A549 treated with AZD9567 at 1 μM for 4 hours (cell line): ENCODE results near the gene GRAMD4. TPM values are rescaled to one million over a fixed set of nuclear protein-coding genes. Genes with fewer than 3 reads are reported as not detected.

ENCODE experiments used
- total RNA-seq: library from RNA; stranded (reverse); fragments of 200-300 nt; extraction: Qiagen RNA extraction; gene quantifications from 5 replicates; pipeline ENCODE4 v1.2.3, GENCODE V29; 2022; ENCODE audit not compliant: insufficient read depth

GRAMD4 gene
- total RNA-seq, result 9.8 to 17.1 TPM (median 15.3 TPM) in 5 replicates

DNA sequence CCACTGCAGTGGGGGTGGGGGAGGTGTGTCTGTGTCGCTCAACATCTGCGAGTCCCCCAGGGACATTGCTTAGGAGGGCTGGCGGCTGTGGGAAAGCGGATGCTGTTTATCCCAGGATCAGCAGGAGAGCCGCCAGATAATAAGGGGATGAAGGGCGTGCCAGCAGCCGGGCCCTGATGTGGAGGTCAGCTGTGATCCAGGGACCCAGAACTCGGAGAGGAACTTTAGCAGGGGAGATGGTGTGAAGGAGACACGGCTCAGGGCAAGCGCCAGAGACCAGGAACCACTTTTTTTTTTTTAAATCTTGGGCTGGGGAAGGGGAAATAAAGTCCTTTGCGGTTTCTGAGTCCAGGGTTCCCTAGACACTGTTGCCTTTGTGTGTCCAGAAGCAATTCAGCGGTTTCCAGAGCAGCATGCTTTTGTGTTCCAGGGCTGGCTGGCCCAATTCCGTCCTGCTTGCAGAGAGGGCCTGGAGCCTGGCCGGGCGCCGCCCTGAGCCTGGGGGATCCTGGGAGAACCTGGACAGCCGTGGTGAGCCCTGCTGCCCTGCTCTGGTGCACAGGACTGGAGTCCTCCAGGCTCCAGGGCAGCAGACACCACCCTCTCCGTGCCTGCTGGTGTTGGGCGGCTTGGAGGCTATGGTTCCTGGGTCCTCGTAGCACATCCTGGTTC lies at the start of gene GRAMD4:
Gene GRAMD4, plus strand, starts transcription at position 557 of the 672 bp plus-strand sequence. CDS start 6,414 bp downstream, outside the sequence.

Other genes with a start within 250 kb of the GRAMD4 start
- gene CELSR1, start 82.8 kb upstream of the GRAMD4 start, total RNA-seq, result 25.2 to 29.6 TPM (median 27.8 TPM) in 5 replicates
- 21.8 to 25.4 TPM (median 24.4 TPM) in 5 replicates for gene CERK, start 117.9 kb downstream of the GRAMD4 start, total RNA-seq
- gene TBC1D22A, start 142.3 kb downstream of the GRAMD4 start, total RNA-seq, result 8.4 to 10.1 TPM (median 10.0 TPM) in 5 replicates